Measurements from ENCODE around the gene NDUFA8. TPM values are rescaled to one million over a fixed set of nuclear protein-coding genes. Genes with fewer than 3 reads are reported as not detected.

Gene NDUFA8
- total RNA-seq, 4 donors from 2014 or later: 40.6 to 48.0 (median 45.7) TPM

- H3K27ac ChIP-seq: no peak overlapping the region
- no peak for DNase-seq
- peak; percentile 86 to 96 (median 92) for TF ChIP-seq CTCF (IDR thresholded peaks at IDR 0.05)
- no peak for TF ChIP-seq POLR2A (IDR thresholded peaks at IDR 0.05)
- H3K36me3 ChIP-seq: no peaks in the 10 kb centered on the region
- no peak overlapping the region for H3K4me3 ChIP-seq
- H3K9me3 ChIP-seq: no peaks in the 10 kb centered on the region
- peaks cover 0 to 39% (median 5%) of the 10 kb centered on the region in 4 donors for H3K27me3 ChIP-seq
- 0% methylated on average over 3 to 7 of the region's 8 CpGs for WGBS, 2 donors
- H3K4me1 ChIP-seq: peaks cover 20 to 35% (median 21%) of the 10 kb centered on the region in 3 donors
- intact Hi-C loops (cut with DNase I): loop anchor here (10.0 kb wide), 2 partner anchors 330 to 680 kb away; partner anchors contain the start of gene OR1K1
Observed at GRCh38 chr9:122125158-122125508, 34.4 kb downstream of the NDUFA8 start.

- no peak for DNase-seq
- intact Hi-C loops (cut with DNase I): loop anchor here (5.0 to 10.0 kb wide), 3 partner anchors 228 to 680 kb away; partner anchors contain the start of gene OR1K1
- no peak for TF ChIP-seq CTCF (IDR thresholded peaks at IDR 0.05)
- TF ChIP-seq POLR2A (IDR thresholded peaks at IDR 0.05): no peak
- Histone ChIP-seq H3K4me1 (peaks cover 20 to 35% (median 21%) of the 10 kb centered on the region in 3 donors), H3K27me3 (peaks cover 0 to 39% (median 5%) of the 10 kb centered on the region in 4 donors), H3K36me3 (no peaks in the 10 kb centered on the region), H3K9me3 (no peaks in the 10 kb centered on the region), H3K27ac (no peak overlapping the region), H3K4me3 (no peak overlapping the region)
- 66 to 72% methylated on average over 6 of the region's 7 CpGs for WGBS, 2 donors
Observed at GRCh38 chr9:122124528-122124927, 35.1 kb downstream of the NDUFA8 start.

- Histone ChIP-seq H3K4me3 (no peak overlapping the region), H3K36me3 (no peaks in the 10 kb centered on the region), H3K27me3 (peaks cover 0 to 39% (median 5%) of the 10 kb centered on the region in 4 donors), H3K9me3 (no peaks in the 10 kb centered on the region), H3K27ac (no peak overlapping the region), H3K4me1 (peaks cover 20 to 35% (median 21%) of the 10 kb centered on the region in 3 donors)
- 93 to 94% methylated on average over 1 of the region's 1 CpG for WGBS, 2 donors
- no peak for TF ChIP-seq CTCF (IDR thresholded peaks at IDR 0.05)
- no peak for TF ChIP-seq POLR2A (IDR thresholded peaks at IDR 0.05)
- intact Hi-C loops (cut with DNase I): loop anchor here (5.0 to 10.0 kb wide), 3 partner anchors 228 to 681 kb away; partner anchors contain the start of gene OR1K1
- DNase-seq: no peak
Observed at GRCh38 chr9:122124048-122124447, 35.5 kb downstream of the NDUFA8 start.

GRCh38 chr9:122122903-122123632 lies 36.5 kb downstream of the NDUFA8 start:
- peaks cover 20 to 35% (median 21%) of the 10 kb centered on the region in 3 donors for H3K4me1 ChIP-seq
- no peak overlapping the region for H3K27ac ChIP-seq
- no peak overlapping the region for H3K4me3 ChIP-seq
- no peaks in the 10 kb centered on the region for H3K36me3 ChIP-seq
- 17 to 19% methylated on average over 7 to 13 of the region's 13 CpGs for WGBS, 2 donors
- TF ChIP-seq CTCF (IDR thresholded peaks at IDR 0.05): peak; percentile 86 to 97 (median 94)
- TF ChIP-seq POLR2A (IDR thresholded peaks at IDR 0.05): no peak
- no peaks in the 10 kb centered on the region for H3K9me3 ChIP-seq
- intact Hi-C loops (cut with DNase I): loop anchor here (5.0 to 10.0 kb wide), 3 partner anchors 229 to 682 kb away; partner anchors contain the start of gene OR1K1
- H3K27me3 ChIP-seq: peaks cover 0 to 39% (median 5%) of the 10 kb centered on the region in 4 donors
- DNase-seq: no peak

- Histone ChIP-seq H3K36me3 (no peaks in the 10 kb centered on the region), H3K27ac (no peak overlapping the region), H3K9me3 (no peaks in the 10 kb centered on the region), H3K4me1 (peaks cover 20 to 35% (median 21%) of the 10 kb centered on the region in 3 donors), H3K27me3 (peaks cover 0 to 34% (median 5%) of the 10 kb centered on the region in 4 donors), H3K4me3 (no peak overlapping the region)
- TF ChIP-seq POLR2A (IDR thresholded peaks at IDR 0.05): no peak
- no peak for TF ChIP-seq CTCF (IDR thresholded peaks at IDR 0.05)
- intact Hi-C loops (cut with DNase I): loop anchor here (5.0 to 10.0 kb wide), 3 partner anchors 230 to 682 kb away; partner anchors contain the start of gene OR1K1
- WGBS, 2 donors: 0 to 21% methylated on average over 1 to 3 of the region's 6 CpGs
- no peak for DNase-seq
Observed at GRCh38 chr9:122122468-122122867, 37.1 kb downstream of the NDUFA8 start.
